PC-3 (cell line): ENCODE results near the gene MAPKAP1. TPM values are rescaled to one million over a fixed set of nuclear protein-coding genes. Genes with fewer than 3 reads are reported as not detected.

Source experiments
- ATAC-seq: fragments of 200-7000 bp; cut with Tn5 transposase; 2 replicates; pipeline ENCODE4 v1.9.1; 2020; ENCODE audit warnings: mild to moderate bottlenecking, moderate library complexity
- BruUV-seq: library from RNA; stranded (reverse); fragments of 400-500 nt; replicated peaks from 2 replicates; lab custom pipeline; 2021; lab: Mats Ljungman, UMichigan
- CTCF ChIA-PET: fragments of 300-600 bp; sonication (Branson Sonifier 250); formaldehyde crosslinking; loops from one replicate; lab custom pipeline; 2022; ENCODE audit warnings: antibody characterized with exemption; lab: Charles Lee
- POLR2A ChIA-PET: fragments of 300-600 bp; sonication (Branson Sonifier 250); formaldehyde crosslinking; loops from one replicate; lab custom pipeline; 2022; ENCODE audit warnings: antibody characterized with exemption; ENCODE audit not compliant: unreplicated experiment; lab: Charles Lee
- DNase-seq: peaks from one replicate; pipeline ENCODE4 v3.0.0-alpha.2; 2015
- H2AFZ ChIP-seq: fragments of 300-600 bp; sonication (generic); 2 replicates; pipeline ENCODE4 v1.6.0; 2016; ENCODE audit warnings: antibody characterized with exemption, low read length
- H3F3A ChIP-seq: fragments of 300-600 bp; sonication (generic); one replicate; pipeline ENCODE4 v1.6.0; 2017; ENCODE audit warnings: antibody characterized with exemption, low read length, control low read depth, mild to moderate bottlenecking; ENCODE audit not compliant: unreplicated experiment
- H3K27ac ChIP-seq: fragments of 300-600 bp; sonication (generic); 2 replicates; pipeline ENCODE4 v1.5.1; 2016; ENCODE audit warnings: mild to moderate bottlenecking, low read length
- H3K27me3 ChIP-seq: fragments of 300-600 bp; sonication (generic); 2 replicates; pipeline ENCODE4 v1.6.1; 2016; ENCODE audit warnings: low read length, mixed read lengths
- H3K36me3 ChIP-seq: fragments of 300-600 bp; sonication (generic); 2 replicates; pipeline ENCODE4 v1.6.1; 2016; ENCODE audit warnings: low read depth, mixed run types, low read length, mixed read lengths
- H3K4me1 ChIP-seq: fragments of 300-600 bp; sonication (generic); 2 replicates; pipeline ENCODE4 v1.5.1; 2016; ENCODE audit warnings: low read length; ENCODE audit not compliant: insufficient read depth
- H3K4me2 ChIP-seq: fragments of 300-600 bp; sonication (generic); 2 replicates; pipeline ENCODE4 v1.6.0; 2016; ENCODE audit warnings: low read length
- H3K4me3 ChIP-seq: fragments of 300-600 bp; sonication (generic); 2 replicates; pipeline ENCODE4 v1.5.1; 2016; ENCODE audit warnings: mild to moderate bottlenecking, low read length, mixed read lengths
- H3K79me2 ChIP-seq: fragments of 300-600 bp; sonication (generic); 2 replicates; pipeline ENCODE4 v1.6.1; 2017; ENCODE audit warnings: low read length, mixed read lengths
- H3K9ac ChIP-seq: fragments of 300-600 bp; sonication (generic); 2 replicates; pipeline ENCODE4 v1.6.0; 2016; ENCODE audit warnings: mild to moderate bottlenecking, low read length
- H3K9me2 ChIP-seq: fragments of 300-600 bp; sonication (generic); replicated peaks from 2 replicates; pipeline ENCODE4 v1.6.1; 2016; ENCODE audit warnings: mixed run types, low read length, mixed read lengths
- H3K9me3 ChIP-seq: fragments of 300-600 bp; sonication (generic); 2 replicates; pipeline ENCODE4 v1.6.1; 2016; ENCODE audit warnings: low read length, mixed read lengths
- H4K20me1 ChIP-seq: fragments of 300-600 bp; sonication (generic); 2 replicates; pipeline ENCODE4 v1.6.1; 2016; ENCODE audit warnings: low read length, mixed read lengths
- EZH2 ChIP-seq: fragments of 300-600 bp; sonication (generic); IDR thresholded peaks from one replicate; pipeline ENCODE4 v1.6.1; 2017; ENCODE audit warnings: antibody characterized with exemption, mild to moderate bottlenecking, low read length; ENCODE audit not compliant: unreplicated experiment
- EZH2phosphoT487 ChIP-seq: fragments of 300-600 bp; sonication (generic); IDR thresholded peaks from 2 replicates; pipeline ENCODE4 v1.6.1; 2018; ENCODE audit warnings: mild to moderate bottlenecking, antibody characterized with exemption, low read length, borderline replicate concordance
- intact Hi-C: fragments of 100-400 bp; cut with micrococcal nuclease; formaldehyde crosslinking; loops from 2 replicates; pipeline ENCODE4 v1.9.0; 2023
- total RNA-seq: library from RNA; depleted of rRNA; stranded (reverse); fragments of >200 nt; gene quantifications from 2 replicates; pipeline ENCODE4 v1.2.3, GENCODE V29; 2014
- TF ChIP-seq, protein P1 (sequence below): fragments of 300-600 bp; sonication (generic); conservative IDR thresholded peaks from 2 replicates; pipeline ENCODE4 v1.5.1; 2017; ENCODE audit warnings: antibody characterized with exemption, low read depth, mild to moderate bottlenecking, low read length

MAPKAP1 gene
- total RNA-seq, 1 experiment from 2014 or later: 128 TPM

DNA sequence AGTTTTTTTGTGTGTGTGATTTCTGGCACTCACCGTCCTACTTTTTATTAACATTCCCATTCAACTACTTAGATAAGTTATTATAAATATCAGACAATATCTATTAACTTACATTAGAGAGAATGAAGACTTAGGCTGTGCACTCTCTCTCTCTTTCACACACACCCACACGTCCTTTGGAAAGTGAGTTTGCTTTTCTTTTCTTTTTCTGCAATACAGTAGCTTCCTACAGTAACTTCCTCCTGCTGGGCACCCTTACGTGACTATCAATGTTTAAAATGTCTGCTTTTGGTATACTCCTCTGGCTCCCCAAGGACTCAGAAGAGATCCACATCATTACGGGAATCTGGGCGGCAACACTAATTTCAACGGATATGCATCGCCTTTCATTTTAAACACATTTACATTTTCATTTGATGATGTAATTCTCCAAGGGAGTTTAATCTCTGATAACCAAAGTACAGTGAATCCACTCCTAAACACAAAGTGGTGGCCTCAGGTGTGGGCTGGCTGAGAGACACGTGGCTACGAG, 179.5 kb downstream of the MAPKAP1 start:
- H3K27ac ChIP-seq: no peak overlapping the region
- no peaks in the 10 kb centered on the region for H3K79me2 ChIP-seq
- no peak overlapping the region for H2AFZ ChIP-seq
- H3K27me3 ChIP-seq: no peaks in the 10 kb centered on the region
- DNase-seq (no peak), ATAC-seq (no peak)
- no peaks in the 10 kb centered on the region for H3K9me3 ChIP-seq
- no peaks in the 10 kb centered on the region for H3K36me3 ChIP-seq
- H3F3A ChIP-seq: peaks cover 6% of the 10 kb centered on the region
- no TSS peak for BruUV-seq
- ChIA-PET CTCF (no interaction called here), POLR2A (no interaction called here)
- intact Hi-C loops: no loop called here
- H3K4me3 ChIP-seq: no peak overlapping the region
- H3K9me2 ChIP-seq: no peaks in the 10 kb centered on the region
- H4K20me1 ChIP-seq: no peaks in the 10 kb centered on the region
- H3K9ac ChIP-seq: no peak overlapping the region
- H3K4me1 ChIP-seq: peaks cover 18% of the 10 kb centered on the region
- no peak overlapping the region for H3K4me2 ChIP-seq
- TF ChIP-seq EZH2phosphoT487: no peak
- TF ChIP-seq, protein P1, sequence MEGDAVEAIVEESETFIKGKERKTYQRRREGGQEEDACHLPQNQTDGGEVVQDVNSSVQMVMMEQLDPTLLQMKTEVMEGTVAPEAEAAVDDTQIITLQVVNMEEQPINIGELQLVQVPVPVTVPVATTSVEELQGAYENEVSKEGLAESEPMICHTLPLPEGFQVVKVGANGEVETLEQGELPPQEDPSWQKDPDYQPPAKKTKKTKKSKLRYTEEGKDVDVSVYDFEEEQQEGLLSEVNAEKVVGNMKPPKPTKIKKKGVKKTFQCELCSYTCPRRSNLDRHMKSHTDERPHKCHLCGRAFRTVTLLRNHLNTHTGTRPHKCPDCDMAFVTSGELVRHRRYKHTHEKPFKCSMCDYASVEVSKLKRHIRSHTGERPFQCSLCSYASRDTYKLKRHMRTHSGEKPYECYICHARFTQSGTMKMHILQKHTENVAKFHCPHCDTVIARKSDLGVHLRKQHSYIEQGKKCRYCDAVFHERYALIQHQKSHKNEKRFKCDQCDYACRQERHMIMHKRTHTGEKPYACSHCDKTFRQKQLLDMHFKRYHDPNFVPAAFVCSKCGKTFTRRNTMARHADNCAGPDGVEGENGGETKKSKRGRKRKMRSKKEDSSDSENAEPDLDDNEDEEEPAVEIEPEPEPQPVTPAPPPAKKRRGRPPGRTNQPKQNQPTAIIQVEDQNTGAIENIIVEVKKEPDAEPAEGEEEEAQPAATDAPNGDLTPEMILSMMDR: no peak

DNA sequence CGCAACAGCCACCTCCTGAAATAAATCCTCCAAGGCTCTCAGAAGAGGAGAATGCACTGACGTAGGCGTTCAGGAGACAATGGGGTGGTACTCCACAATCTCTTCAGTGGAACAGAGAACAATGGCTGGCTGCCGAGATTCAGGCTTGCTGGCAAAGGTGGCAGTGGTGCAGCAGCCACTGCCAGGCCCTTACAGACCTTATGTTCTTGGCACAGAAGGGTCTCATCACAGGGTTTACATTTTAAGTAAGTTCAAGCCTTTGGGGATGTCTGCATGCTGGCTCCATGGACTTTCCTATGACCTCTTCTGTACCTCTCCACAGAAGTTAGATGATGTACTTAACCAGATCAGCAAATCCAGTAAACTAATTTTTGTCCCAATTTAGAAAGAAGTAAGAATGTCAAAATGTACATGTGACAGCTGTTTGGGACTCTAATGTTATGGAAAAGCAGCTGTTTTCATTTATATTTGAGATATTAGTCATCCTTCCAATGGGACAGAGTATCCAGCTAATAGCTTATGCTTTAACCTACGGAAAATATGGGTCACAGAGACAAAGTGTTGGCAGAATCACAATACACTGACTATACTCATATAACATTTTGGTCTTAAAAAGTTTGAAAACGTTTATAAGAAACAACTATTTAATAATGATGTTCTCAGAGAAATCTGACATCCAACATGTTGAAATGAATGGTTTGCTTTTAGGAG, 180.9 kb downstream of the MAPKAP1 start:
- Histone ChIP-seq H3K9me2 (no peaks in the 10 kb centered on the region), H2AFZ (no peak overlapping the region), H3F3A (peaks cover 6% of the 10 kb centered on the region), H3K4me1 (peaks cover 27% of the 10 kb centered on the region), H3K27me3 (no peaks in the 10 kb centered on the region), H3K79me2 (no peaks in the 10 kb centered on the region), H3K27ac (no peak overlapping the region), H4K20me1 (no peaks in the 10 kb centered on the region), H3K9ac (no peak overlapping the region), H3K4me2 (no peak overlapping the region), H3K4me3 (no peak overlapping the region), H3K9me3 (no peaks in the 10 kb centered on the region), H3K36me3 (no peaks in the 10 kb centered on the region)
- intact Hi-C loops: no loop called here
- TF ChIP-seq EZH2phosphoT487: no peak
- TF ChIP-seq, protein P1: no peak
- no peak for TF ChIP-seq EZH2
- POLR2A ChIA-PET: no interaction called here
- ATAC-seq (no peak), DNase-seq (peak; percentile 9)
- CTCF ChIA-PET: no interaction called here
- no TSS peak for BruUV-seq
